ENCODE results near the gene MAL. TPM values are rescaled to one million over a fixed set of nuclear protein-coding genes. Genes with fewer than 3 reads are reported as not detected.

MAL gene
- total and polyA plus RNA-seq, 8 donors = 3.2 to 198 (median 26.9) TPM

GRCh38 chr2:94994914-94995552 lies 30.5 kb upstream of the MAL start:
- TF ChIP-seq POLR2A (IDR thresholded peaks at IDR 0.05) = no peak
- 91 to 98% (median 94%) methylated on average over 3 of the region's 3 CpGs for WGBS, 5 donors
- DNase-seq = no peak

GRCh38 chr2:94995553-94996304 lies 29.8 kb upstream of the MAL start:
- no peak for DNase-seq
- 60 to 76% (median 72%) methylated on average over 6 to 7 of the region's 7 CpGs for WGBS, 5 donors
- H3K4me1 ChIP-seq = peaks cover 0 to 8% (median 3%) of the 10 kb centered on the region in 4 donors
- TF ChIP-seq POLR2A (IDR thresholded peaks at IDR 0.05) (no peak), CTCF (IDR thresholded peaks at IDR 0.05) (no peak)
- intact Hi-C loops (cut with DNase I; ENCODE audit: low total_unique reads) = no loop called here
- H3K27me3 ChIP-seq = peaks cover 0 to 52% (median 26%) of the 10 kb centered on the region in 3 donors
- H3K27ac ChIP-seq = no peak overlapping the region
- no peaks in the 10 kb centered on the region for H3K9me3 ChIP-seq
- no peaks in the 10 kb centered on the region for H3K36me3 ChIP-seq
- H3K4me3 ChIP-seq = no peak overlapping the region

More at GRCh38 chr2:94994914-94995552, 30.5 kb upstream of the MAL start:
- Histone ChIP-seq H3K4me1 (peaks cover 0 to 8% (median 3%) of the 10 kb centered on the region in 4 donors), H3K9me3 (no peaks in the 10 kb centered on the region), H3K27ac (no peak overlapping the region), H3K27me3 (peaks cover 0 to 47% (median 26%) of the 10 kb centered on the region in 3 donors), H3K36me3 (no peaks in the 10 kb centered on the region), H3K4me3 (no peak overlapping the region)
- intact Hi-C loops (cut with DNase I; ENCODE audit: low total_unique reads) = no loop called here

GRCh38 chr2:94996305-94997100 lies 29.0 kb upstream of the MAL start:
- 79 to 84% (median 82%) methylated on average over 20 to 23 of the region's 23 CpGs for WGBS, 5 donors
- Histone ChIP-seq H3K4me1 (peaks cover 0 to 8% (median 3%) of the 10 kb centered on the region in 4 donors), H3K36me3 (no peaks in the 10 kb centered on the region), H3K4me3 (no peak overlapping the region), H3K27ac (no peak overlapping the region), H3K27me3 (peaks cover 0 to 52% (median 26%) of the 10 kb centered on the region in 3 donors), H3K9me3 (no peaks in the 10 kb centered on the region)
- intact Hi-C loops (cut with DNase I; ENCODE audit: low total_unique reads) = no loop called here
- TF ChIP-seq POLR2A (IDR thresholded peaks at IDR 0.05) (no peak), CTCF (IDR thresholded peaks at IDR 0.05) (no peak), POLR2AphosphoS5 (IDR thresholded peaks at IDR 0.05) (no peak), EP300 (IDR thresholded peaks at IDR 0.05) (no peak)
- DNase-seq = no peak

- no peak for TF ChIP-seq POLR2AphosphoS5 (IDR thresholded peaks at IDR 0.05)
- TF ChIP-seq POLR2A (IDR thresholded peaks at IDR 0.05) = no peak
- no peak for TF ChIP-seq CTCF (IDR thresholded peaks at IDR 0.05)
- no peak for TF ChIP-seq EP300 (IDR thresholded peaks at IDR 0.05)
- no peaks in the 10 kb centered on the region for H3K9me3 ChIP-seq
- no peaks in the 10 kb centered on the region for H3K36me3 ChIP-seq
- no peak overlapping the region for H3K27ac ChIP-seq
- WGBS, 5 donors = 15 to 36% (median 23%) methylated on average over 16 to 54 of the region's 54 CpGs
- peak in 1 of 2 donors; percentile 62 for DNase-seq
- H3K4me1 ChIP-seq = peaks cover 0 to 8% (median 3%) of the 10 kb centered on the region in 4 donors
- intact Hi-C loops (cut with DNase I; ENCODE audit: low total_unique reads) = no loop called here
- peak overlapping the region; percentile 14 to 28 (median 20) for H3K4me3 ChIP-seq
- H3K27me3 ChIP-seq = peaks cover 0 to 52% (median 26%) of the 10 kb centered on the region in 3 donors
Observed at GRCh38 chr2:94997981-94998930, 27.3 kb upstream of the MAL start.

Data from stomach (tissue), 9 donors.